NOMO-1 treated with dmso at 0.1 percent for 144 hours (cell line): Measurements from ENCODE around the gene KLRK1.
"Not testable (repeated sequence)": the region's sequence is repeated elsewhere in the genome, so short reads cannot be mapped to it uniquely, and the experiment has no call there.

Experiments
- DNase-seq: peaks from one replicate; lab custom pipeline; 2025; ENCODE audit not compliant: unreplicated experiment; lab: John Stamatoyannopoulos, UW

Gene KLRK1

GRCh38 chr12:10362828-10363657 lies 26.8 kb downstream of the KLRK1 start:
- DNase-seq, result no peak

GRCh38 chr12:10362325-10362724 lies 27.5 kb downstream of the KLRK1 start:
- DNase-seq, result no peak

GRCh38 chr12:10361622-10362021 lies 28.2 kb downstream of the KLRK1 start:
- no peak for DNase-seq

GRCh38 chr12:10361084-10361483 lies 28.8 kb downstream of the KLRK1 start:
- no peak for DNase-seq

DNA sequence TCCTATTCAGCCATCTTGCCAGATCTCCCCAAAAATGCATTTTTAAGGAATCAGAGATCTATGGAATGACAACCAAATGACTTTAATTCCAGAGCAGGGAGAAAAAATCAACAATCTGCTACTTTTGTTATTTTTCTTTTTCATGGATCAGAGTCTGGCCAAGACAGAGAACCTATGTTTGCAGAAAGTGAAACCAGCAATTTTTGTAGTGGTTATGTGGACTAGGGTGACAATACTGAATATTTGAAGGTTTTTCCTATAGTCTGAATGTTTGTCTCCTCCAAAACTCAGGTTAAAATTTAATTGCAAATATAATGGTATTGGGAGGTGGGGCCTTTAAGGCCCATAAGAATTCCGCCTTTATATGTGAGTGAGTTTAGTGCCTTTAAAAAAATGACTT lies 30.9 kb downstream of the KLRK1 start:
- DNase-seq, result no peak

DNA sequence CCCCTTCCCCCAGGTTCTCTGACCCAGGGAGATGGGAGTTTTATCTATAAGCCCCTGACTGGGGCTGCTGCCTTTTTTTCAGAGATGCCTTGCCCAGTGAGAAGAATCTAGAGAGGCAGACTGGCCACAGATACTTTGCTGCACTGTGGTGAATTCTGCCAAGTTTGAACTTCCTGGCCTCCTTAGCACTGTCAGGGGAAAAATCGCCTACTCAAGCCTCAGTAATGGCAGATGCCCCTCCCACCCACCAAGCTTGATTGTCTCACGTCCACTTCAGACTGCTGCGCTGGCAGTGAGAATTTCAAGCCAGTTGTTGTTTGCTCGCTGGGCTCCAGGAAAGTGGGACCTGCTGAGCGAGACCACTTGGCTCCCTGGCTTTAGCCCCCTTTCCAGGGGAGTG lies 31.7 kb downstream of the KLRK1 start:
- no peak for DNase-seq

- DNase-seq, result no peak
Measured at GRCh38 chr12:10354502-10354901, 35.3 kb downstream of the KLRK1 start.

- no peak for DNase-seq
Measured at GRCh38 chr12:10354071-10354470, 35.8 kb downstream of the KLRK1 start.

DNA sequence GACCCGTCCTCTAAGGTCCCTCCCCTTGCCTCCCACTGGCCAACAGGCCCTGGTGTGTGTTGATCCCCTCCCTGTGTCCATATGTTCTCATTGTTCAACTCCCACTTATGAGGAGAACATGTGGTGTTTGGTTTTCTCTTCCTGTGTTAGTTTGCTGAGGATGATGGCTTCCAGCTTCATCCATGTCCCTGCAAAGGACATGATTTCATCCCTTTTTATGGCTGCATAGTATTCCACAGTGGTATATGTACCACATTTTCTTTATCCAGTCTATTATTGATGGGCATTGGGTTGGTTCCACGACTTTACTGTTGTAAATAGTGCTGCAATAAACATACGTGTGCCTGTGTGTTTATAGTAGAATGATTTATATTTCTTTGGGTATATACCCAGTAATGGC lies 38.4 kb downstream of the KLRK1 start:
- DNase-seq, result not testable (repeated sequence)

DNA sequence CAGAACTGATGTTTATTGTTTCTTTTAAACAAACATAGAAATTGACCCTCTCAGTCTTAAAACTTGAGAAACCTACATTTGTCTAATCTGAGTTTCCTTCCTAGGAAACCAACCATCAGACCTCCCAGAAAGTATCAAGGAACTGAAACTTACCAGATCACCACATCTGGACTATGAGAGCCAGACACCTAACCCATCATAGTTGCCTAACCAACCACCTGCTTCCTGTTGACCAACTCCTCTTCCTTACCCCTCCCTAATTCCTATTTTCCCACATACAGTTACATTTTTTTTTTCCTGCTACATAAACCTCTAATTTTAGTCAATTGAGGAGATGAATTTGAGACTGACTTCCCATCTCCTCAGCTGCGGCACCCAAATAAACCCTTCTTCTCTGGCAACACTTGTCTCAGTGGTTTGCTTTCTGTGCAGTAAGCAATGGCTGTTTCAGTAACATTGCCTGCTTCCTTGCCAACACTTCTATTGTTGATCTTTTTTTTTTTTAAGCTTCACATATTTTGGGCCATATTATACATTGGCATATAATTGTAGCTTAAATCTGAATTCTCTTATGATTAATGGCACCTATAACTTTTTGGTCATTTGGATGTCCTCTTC lies 47.8 kb downstream of the KLRK1 start:
- peak; percentile 53 for DNase-seq

DNA sequence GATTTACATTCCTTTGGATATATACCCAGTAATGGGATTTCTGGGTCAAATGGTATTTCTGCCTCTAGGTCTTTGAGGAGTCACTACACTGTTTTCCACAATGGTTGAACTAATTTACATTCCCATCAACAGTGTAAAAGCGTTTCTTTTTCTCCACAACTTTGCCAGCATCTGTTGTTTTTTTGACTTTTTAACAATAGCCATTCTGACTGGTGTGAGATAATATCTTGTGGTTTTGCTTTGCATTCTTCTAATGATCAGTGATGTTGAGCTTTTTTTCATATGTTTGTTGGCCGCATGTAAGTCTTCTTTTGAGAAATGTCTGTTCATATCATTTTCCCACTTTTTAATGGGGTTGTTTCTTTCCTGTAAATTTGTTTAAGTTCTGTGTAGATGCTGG lies 48.9 kb downstream of the KLRK1 start:
- DNase-seq, result not testable (repeated sequence)

DNA sequence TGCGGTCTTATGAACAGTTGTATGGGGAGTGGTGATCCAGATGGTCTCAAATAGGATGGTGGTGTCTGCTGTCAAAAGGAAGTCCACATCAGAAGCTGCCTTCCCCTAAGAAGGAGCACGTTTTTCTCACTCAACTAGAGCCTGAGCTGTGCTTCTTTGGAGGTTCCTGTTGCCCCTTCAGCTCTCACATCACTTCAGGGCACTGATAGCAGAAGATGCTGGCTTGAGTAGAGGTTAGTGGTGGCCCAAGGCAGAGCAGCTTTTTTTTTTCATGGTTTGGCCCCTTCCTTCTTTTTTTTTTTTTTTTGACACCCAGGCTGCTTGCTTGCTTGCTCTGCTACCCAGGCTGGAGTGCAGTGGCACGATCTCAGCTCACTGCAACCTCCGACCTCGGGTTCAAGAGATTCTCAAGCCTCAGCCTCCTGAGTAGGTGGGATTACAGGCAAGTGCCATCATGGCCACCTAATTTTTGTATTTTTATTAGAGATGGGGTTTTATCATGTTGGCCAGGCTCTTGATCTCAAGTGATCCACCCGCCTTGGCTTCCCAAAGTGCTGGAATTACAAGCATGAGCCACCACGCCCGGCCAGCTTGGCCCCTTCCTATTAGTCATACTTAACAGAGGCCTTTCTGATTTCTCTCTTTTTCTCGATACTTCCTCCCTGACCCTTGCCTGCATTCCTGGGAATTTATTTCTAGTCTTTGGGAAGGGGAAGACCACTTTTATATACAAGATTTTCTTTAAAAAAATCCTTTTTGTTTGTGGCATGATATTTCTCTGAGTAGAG lies 50.6 kb downstream of the KLRK1 start:
- DNase-seq, result no peak

DNA sequence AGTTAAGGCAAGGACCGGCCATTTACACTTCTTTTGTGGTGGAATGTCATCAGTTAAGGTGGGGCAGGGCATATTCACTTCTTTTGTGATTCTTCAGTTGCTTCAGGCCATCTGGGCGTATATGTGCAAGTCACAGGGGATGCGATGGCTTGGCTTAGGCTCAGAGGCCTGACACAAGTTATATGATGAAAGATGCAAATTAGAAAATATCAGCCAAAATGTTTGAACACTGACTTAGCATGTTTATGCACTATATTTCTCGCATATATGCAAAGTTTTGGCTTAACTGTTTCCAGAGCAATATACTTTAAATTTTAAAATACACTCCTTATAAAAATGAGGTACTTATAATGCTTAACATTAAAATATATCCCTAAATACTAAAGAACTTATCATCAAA lies 51.4 kb downstream of the KLRK1 start:
- DNase-seq, result not testable (repeated sequence)

DNA sequence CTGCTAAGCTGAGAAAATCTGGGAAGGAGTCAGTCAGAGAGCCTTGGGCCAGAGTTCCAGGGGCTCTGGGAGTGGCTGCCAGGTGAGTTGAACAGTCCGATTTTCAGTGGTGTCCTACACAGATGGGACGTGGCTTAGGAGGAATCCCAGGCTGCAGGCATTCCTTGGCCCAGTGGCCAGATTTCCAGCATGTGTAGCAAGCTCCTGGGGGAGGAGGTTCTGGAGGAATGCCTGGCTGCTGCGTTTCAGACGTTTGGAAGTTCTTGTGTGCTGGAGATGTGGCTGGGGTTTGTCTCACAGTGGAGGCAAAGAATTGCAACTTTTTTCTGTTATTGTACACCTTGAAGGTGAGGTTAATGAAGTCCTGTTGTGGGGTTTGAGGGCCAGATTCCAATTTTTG lies 53.6 kb downstream of the KLRK1 start:
- not testable (repeated sequence) for DNase-seq

DNA sequence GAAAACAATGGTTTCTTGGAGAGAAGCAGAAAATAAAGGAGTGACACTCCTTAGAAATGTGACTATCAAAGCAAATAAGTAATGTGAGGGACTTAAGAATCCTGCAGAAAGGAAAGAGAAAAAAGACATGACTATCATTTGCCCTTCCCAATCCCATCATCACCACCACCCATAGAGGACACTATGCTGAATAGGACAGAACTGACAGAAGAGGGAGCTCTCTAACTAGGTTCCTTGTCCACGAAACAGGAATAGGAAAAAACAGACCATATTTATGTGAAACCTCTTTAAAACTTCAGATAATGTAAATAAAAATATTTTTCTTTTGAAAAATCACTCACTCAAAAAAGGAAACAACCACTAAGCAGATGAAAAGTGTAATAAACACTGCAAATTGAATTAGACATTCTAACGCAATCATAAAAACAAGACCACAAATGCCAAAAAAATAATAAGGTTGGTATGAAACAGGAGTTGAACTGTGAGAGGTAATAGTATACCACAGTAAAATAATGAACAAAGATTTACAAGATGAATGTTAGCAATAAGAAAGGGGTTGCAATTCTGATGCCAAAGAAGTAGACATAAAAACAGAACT lies 58.1 kb downstream of the KLRK1 start:
- peak; percentile 20 for DNase-seq

GRCh38 chr12:10328691-10329090 lies 61.1 kb downstream of the KLRK1 start:
- DNase-seq, result not testable (repeated sequence)
